ENCODE data around the gene DLG2.

DNA sequence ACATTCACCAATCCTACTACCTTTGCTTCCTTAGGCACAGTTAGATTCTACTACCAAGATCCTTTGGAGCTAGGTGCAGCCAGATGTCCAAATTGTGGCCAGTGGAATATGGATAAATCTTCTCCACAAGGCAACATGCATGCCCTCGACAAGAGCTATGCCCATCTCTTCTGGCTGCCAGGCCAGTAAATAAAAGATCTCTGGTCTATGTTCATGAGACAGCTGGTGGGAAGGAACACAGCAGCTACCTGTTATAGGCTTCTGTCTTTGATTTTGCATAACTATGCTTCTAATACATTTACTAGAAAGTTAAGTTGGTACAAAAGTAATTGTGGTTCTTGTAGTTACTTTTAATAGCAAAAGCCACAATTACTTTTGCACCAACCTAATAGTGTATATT, 182.7 kb downstream of the DLG2 start:
- TF ChIP-seq CTCF (IDR thresholded peaks at IDR 0.05; ENCODE audit: low read length), result no peak
- no peak for TF ChIP-seq EZH2 (optimal IDR thresholded peaks at IDR 0.05; ENCODE audit: low read depth, low read length)
- no peak for TF ChIP-seq EZH2phosphoT487 (IDR thresholded peaks at IDR 0.05; ENCODE audit: low read length)

Data from MM.1S (cell line).